Mesenteric fat pad (tissue), 1 donor: ENCODE data around the gene SLC12A2. TPM values are rescaled to one million over a fixed set of nuclear protein-coding genes. Genes with fewer than 3 reads are reported as not detected.

Source experiments
- DNase-seq: peaks from one replicate; pipeline ENCODE4 v3.0.0-alpha.2; 2020; ENCODE audit warnings: low spot score
- total RNA-seq: library from RNA; stranded (reverse); fragmentation: NEBNext Ultra II Directional; extraction: Animal tissue kit (Norgen Biotek cat#: 25700); gene quantifications from one replicate; pipeline ENCODE4 v1.2.1, GENCODE V29; 2021
- donor health status: DM: yes; HTN: yes; CAD: no.

Gene SLC12A2
- total RNA-seq, 1 donor from 2014 or later, result 14.0 TPM

DNA sequence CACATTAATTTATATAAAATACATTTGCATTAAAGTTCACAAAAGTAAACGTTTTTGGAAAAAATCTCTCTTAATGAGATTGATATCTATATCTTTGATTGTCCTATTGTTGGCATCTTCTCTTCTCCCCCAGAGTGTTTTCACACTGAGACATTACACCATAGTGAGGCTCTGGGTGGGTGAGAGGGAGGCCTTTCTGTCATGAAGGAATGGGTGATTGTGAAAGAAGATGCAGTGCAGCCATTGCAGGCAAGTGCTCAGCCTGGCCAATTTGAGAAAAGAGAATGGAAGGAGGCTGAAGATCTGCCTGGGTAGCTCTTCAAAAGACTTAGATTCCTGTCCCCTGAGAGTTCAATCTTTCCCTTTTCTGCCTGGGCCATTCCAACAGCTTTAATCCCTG lies 140.8 kb downstream of the SLC12A2 start:
- no peak for DNase-seq

DNA sequence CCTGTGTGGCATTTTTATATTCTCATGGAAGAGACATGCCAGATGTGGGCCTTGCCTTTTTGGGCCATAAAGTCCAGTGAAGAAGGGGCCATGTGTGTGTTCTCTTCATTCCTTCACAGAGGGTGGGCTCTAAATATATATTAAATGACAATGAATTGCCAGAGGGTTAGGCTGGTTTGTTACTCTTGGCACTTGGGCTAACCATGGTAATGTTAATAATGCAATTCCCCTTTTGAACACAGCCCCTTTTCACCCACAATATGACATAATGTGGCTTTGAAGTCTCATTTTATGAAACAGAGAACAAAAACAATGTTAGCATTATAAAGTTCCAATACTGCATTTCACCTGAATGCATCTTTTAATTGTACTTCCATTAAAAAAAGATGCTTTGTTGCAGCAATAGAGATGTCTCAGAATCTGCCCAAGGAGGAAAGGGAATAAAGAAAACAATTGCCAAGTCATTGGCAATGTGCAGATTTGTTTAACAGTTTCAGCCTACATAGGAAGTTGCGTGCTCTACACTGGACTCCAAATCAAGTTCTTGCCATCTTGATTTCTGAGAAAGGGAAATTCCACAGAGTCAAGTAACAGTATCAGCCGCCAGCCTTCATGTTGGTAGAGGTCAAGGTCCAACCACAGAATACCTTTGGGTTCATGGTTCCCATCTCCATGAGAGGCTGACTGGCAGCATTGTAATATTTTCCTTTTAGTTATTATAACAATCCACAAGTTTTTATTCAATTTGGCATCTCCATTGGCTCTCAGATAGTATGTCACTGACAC lies 141.9 kb downstream of the SLC12A2 start:
- DNase-seq, result no peak

DNA sequence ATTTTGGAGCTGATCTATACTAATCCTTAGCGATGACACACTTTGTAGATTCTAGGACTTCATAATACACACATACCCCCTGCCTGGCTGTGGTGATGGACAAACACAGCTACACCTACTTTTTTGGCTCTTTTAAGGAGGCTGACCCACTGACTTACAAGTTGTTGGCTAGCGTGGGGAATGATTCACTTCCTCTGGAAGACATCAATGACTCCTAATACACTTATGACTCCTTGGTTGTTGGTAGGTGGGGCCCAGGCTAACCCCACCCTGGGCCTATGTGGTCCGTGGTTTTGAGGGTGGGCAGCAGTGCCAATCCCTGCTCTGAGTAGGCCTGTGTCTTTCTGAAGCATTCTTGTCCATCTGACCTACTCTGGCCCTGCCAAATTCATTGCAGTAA lies 144.4 kb downstream of the SLC12A2 start:
- DNase-seq, result no peak

DNA sequence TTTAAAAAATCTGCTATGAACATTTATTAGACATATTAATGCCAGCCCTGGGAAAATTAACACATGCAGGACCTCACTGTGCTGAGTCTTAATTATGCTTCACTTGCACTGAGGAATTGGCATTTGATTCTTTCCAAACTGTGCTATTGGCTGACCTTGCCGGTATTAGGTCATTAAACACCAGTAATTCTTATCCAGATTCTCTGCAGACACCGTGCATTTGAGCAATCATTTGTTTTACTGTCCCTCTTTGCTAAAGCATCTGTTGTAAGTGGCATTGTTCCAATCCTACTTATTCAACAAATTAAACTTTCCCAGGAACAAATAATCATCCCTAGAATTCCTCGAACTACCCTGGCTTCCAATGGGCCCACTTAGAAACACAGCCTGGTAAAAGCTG lies 145.0 kb downstream of the SLC12A2 start:
- no peak for DNase-seq

DNA sequence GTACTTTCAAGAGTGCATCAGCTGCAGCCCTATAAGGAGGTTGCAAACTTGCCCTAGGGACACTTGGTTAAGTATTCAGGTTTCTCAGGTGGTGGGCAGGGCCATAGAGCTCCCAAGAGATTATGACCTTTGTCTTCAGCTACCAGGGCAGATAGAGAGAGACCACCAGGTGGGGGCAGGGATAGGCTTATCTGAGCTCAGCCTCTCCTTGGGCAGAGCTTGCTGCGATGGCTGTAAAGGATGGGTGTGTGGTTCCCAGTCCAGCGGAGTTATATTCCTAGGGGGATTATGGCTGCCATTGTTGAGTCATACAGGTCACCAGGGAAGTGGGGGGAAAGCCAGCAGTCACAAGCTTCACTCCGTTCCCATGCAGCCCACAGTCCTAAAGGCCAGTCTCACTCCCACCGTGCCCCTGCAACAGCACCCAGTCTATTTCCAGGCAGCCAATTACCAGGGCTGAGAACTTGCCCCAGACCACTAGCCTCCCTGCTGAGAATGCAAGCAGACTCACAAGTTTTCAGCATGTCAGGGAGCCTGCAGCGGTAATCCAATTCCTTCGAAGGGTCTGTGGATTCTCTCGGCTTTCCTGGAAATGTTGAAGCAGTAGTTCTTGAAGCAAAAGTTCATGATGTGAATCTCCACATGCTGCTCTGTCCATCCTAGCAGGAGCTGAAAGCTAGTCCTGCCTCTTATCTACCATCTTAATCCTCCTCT lies 151.5 kb downstream of the SLC12A2 start:
- DNase-seq, result no peak

DNA sequence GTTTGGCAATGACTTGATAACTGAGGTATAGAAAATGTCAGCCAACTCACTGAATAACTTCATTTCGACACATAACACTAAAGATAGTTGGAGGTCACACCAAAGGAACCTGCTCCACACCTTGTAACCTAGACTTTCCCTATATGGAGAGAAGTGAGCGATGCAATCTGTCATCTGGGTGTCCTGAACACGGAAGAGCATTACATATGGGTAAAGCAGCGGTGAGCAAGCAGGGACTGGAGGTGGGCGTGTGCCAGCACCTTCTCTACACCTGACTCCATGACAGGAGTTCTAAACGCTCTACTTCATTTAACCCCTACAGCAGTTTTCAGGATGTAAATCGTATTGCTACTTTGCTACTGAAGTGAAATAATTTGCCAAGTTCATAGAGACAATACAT lies 152.8 kb downstream of the SLC12A2 start:
- no peak for DNase-seq

DNA sequence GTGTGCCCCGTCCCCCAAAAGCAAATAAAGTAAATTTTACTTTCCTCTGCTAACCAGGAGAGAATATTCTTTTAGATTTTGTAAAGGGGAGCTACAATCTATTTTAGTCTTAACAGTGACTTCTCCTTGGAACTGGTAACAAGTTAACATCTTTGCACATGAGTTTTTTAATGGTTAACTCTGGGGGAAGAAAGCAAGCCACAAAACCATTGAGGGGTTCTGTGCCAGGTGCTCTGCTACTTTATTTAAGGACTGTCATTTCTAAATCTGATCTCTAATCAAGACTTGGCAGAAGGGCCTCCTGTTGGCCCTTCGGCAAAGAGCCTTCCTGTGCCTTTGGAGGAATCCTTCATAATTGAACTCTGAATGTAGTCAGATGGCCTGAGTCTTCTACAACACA lies 153.4 kb downstream of the SLC12A2 start:
- no peak for DNase-seq

DNA sequence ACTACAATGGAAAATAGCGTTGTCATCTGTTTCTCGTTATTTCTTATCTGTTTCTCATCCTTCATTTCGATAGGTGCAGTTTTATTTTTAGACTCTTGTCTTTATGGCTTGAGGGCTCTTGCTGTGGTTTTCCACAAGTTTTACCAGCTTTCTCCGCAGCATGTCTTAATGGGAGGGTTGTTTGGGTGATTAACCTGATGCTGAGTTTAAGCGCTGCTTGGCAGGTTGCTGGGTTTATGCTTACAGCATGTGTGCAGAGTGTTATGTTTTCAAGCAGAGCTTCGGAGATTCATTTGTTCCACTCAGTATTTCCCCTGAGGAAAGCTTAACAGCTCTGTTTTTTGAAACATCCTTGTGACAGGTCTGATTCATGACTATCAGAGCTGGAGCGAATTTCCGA lies 154.0 kb downstream of the SLC12A2 start:
- DNase-seq, result no peak
